Measurements from ENCODE around the gene IQCF2.
"Not testable (repeated sequence)": the region's sequence is repeated elsewhere in the genome, so short reads cannot be mapped to it uniquely, and the experiment has no call there.

IQCF2 gene

DNA sequence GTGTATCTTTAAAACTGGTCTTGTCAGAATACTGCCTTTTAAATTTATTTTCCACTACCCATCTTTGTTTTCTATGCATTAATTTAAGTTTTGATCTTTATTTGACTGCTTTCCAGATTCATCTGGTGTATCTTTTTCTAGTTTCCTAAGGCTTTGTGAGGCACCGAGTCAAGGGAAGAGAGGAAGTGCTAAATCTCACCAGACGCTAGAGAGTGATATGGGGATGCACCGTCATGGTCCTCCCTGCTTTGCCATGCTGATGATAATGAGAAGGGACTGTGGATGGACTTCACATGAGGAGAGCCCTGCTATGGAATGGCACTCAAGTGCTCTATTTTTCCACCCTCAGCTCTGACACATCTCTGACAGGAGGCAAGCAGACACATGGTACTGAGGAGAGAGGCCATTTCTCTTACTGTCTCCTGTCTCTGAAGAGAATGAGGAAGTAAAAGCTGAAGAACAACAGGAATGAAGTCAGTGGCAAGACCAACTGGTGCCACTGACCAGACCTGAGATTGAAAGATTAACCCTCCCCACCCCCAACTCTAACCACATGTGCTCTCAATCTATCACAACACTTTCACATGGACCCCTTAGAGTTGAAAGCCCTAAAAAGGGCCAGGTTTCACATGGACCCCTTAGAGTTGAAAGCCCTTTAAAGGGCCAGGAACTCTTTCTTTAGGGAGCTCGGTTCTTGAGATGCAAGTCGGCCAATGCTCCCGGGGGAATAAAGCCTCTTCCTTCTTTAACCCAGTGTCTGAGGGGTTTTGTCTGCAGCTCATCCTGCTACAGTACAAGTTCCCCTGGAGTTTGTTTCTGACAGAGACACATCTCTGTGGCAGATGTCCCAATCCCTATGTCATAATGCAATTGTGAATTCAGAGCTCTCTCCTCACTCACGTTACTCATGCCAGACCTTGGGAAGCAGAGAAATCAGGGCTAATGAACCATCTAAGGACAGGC, at the start of gene IQCF2:
TSS of gene IQCF2 (plus strand) at position 913 of the 963 bp plus-strand sequence. CDS start 52 bp downstream, outside the sequence.
- DNase-seq (ENCODE audit: low read depth in 2 of 2, low spot score in 1 of 2), result no peak

DNA sequence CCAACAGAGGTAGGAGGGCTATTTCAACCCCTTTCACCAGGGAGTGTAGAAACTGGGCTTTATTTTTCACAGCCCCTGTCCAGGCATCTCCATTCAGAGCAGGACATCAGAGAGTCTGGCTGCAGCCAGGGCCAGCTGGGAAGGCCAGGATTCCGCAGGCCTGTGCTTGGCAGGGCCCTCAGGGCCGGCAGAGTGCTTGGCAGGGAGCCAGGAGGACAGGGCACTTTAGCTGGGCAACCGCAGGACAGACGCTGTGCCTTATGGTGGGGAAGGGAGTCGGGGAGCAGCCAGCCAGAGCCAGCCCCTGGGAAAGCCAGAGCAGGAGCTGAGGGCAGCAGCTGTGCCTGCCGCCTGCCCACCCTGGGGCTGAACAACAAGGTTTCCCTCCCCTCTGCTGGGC, 47.9 kb upstream of the IQCF2 start:
- DNase-seq (ENCODE audit: low read depth in 2 of 2, low spot score in 1 of 2), result no peak

GRCh38 chr3:51814034-51814433, 47.4 kb upstream of the IQCF2 start:
- DNase-seq (ENCODE audit: low read depth in 2 of 2, low spot score in 1 of 2), result no peak

- no peak for DNase-seq (ENCODE audit: low read depth in 2 of 2, low spot score in 1 of 2)
These were observed 45.8 kb upstream of the IQCF2 start for GRCh38 chr3:51815614-51816013.

- DNase-seq (ENCODE audit: low read depth in 2 of 2, low spot score in 1 of 2), result no peak
These were observed 44.7 kb upstream of the IQCF2 start for GRCh38 chr3:51816723-51817122.

DNA sequence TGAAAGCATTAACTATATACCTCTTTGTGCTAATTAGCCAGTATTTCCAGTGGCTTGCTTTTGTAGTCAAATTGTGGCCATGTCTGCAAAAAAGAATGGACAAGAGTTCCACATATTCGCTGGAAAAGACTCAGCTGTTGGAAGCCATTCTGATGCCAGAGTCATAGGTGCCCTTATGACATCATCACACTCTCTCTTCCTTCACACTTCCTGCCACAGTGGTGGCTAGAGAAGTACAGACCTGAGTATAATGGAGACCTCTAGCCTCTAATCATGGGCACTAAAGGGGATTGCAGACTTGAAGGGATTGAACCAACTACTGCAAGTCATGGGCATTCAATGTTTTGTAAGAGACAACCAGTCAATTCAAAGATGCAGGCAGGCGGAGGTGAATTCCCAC, 44.0 kb upstream of the IQCF2 start:
- DNase-seq (ENCODE audit: low read depth in 2 of 2, low spot score in 1 of 2), result no peak

DNA sequence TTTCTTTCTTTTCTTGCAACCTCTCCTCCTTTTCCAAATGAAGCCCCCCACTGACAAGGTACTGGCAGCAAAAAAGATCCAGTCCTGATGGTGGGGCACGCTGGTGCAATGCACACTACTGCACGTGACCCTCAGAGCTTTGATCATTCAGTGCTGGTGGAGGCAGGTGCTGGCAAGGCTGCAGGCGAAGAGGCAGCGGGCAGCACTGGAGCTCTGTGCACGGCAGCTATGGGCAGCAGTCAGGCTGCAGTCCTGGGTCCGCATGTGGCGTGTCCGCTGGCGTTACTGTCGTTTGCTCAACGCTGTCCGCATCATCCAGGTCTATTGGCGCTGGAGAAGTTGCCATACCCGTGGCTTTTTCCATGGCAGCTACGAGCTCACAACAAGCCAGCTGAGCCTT, 42.3 kb upstream of the IQCF2 start:
- no peak for DNase-seq (ENCODE audit: low read depth in 2 of 2, low spot score in 1 of 2)

DNA sequence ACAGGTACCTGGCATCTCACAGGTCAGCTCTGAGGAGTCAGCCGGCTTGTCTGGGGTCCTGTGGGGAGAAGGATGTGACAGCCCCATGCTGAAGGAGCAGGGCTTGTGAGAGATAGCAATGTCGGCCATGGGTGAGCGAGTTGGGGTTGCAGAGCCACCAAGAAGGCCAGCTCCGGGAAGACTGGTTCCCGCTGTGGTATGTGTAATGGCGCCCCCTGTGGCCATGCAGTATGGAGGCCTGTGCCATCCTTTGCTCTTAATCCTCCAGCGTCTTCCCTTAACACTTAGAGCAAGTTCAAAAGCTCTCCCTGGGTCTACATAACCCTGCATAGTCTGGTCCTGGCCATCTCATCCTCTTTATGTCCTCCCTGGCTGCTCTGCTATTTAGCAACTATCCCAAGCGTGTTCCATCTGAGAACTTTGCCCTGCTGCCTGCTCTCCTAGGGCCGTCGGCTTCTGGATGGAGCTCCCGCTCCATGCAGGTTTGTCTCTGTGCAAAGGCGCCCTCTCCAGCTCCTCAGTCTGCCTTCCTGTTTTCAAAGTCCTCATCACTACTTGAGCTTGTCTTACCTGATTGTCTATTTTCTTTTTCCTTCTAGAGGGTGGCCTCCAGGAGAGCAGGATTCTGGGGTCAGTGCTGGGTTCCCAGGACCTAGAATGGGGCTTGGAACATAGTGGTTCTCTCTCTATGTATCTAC, 41.6 kb upstream of the IQCF2 start:
- DNase-seq (ENCODE audit: low read depth in 2 of 2, low spot score in 1 of 2), result no peak

- no peak for DNase-seq (ENCODE audit: low read depth in 2 of 2, low spot score in 1 of 2)
These were observed 33.1 kb upstream of the IQCF2 start for GRCh38 chr3:51828297-51828696.

GRCh38 chr3:51830345-51830744, 31.1 kb upstream of the IQCF2 start:
- no peak for DNase-seq (ENCODE audit: low read depth in 2 of 2, low spot score in 1 of 2)

DNA sequence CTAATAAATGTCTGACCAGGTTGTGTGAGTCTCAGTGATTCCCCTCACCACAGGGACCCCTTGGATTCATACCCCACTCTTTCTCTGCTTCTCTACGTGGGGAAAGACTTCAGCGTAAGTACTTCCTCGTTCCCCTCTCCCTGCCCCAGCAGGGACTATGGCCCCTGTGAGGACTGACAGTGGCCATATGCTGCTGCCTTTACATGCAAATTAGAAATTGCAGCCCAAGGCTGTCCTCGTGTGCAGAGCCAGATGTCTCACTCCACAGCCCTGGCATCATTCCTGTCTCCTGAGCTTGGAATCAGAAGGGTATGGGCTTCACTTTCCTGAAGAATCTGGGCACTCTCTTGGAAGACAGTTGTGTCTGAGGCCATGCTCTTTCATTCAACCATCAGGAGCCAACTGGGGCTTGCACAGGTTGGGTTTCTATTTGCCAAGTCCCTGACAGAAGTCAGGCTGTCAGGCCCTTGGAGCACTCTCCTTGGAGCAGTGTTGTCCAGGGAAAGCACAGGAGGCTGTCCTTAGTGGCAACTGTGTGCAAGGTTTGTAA, 30.5 kb upstream of the IQCF2 start:
- DNase-seq (ENCODE audit: low read depth in 2 of 2, low spot score in 1 of 2), result no peak

DNA sequence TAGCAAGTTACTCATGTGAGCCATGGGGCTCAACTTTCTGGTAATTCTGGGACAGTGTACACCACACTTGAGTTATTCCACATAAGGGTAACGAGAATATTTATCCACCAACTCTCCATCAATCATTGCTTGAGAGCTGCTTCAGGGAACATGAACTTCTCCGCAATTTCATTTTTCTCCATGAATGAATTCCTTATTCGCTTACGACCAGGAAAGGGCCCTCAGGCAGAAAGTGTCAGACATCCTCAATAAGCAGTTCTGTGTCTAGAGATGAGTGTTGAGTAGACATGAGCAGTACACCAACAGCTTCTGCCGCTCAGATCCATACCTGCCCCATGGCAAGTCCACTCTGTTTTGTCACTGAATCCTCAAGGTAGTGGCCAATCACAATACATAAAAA, 24.8 kb upstream of the IQCF2 start:
- no peak for DNase-seq (ENCODE audit: low read depth in 2 of 2, low spot score in 1 of 2)

- no peak for DNase-seq (ENCODE audit: low read depth in 2 of 2, low spot score in 1 of 2)
These were observed 16.3 kb upstream of the IQCF2 start for GRCh38 chr3:51845129-51845528.

DNA sequence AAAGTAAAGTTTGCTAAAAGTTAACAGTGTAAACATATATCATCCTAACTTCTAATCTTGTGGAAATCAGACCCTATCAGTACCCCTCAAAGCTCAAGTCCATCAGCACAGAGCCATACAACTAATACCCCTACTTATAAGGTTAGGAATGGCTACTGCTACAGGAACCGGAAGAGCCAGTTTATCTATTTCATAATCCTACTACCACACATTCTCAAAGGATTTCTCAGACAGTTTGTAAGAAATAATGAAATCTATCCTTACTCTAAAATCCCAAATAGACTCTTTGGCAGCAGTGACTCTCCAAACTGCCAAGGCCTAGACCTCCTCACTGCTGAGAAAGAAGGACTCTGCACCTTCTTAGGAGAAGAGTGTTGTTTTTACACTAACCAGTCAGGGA, 6.0 kb upstream of the IQCF2 start:
- not testable (repeated sequence) for DNase-seq (ENCODE audit: low read depth in 2 of 2, low spot score in 1 of 2)

DNA sequence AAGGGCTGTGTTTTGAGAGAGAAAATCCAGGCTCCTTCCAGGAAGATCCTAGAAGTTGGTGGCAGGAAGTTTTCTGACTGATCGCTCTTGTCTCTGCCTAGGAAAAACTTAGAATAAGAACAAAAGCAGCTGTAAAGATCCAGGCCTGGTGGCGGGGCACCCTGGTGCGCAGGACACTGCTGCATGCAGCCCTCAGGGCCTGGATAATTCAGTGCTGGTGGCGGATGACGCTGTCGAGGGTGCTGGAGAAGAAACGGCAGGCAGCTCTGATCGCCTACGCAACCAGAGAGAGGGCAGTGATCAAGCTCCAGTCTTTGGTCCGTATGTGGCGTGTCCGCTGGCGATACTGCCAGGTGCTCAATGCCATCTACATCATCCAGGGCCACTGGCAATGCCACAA, 1.5 kb downstream of the IQCF2 start:
- no peak for DNase-seq (ENCODE audit: low read depth in 2 of 2, low spot score in 1 of 2)

GRCh38 chr3:51868896-51869295, 7.5 kb downstream of the IQCF2 start:
- not testable (repeated sequence) for DNase-seq (ENCODE audit: low read depth in 2 of 2, low spot score in 1 of 2)

GRCh38 chr3:51869304-51869703, 7.9 kb downstream of the IQCF2 start:
- DNase-seq (ENCODE audit: low read depth in 2 of 2, low spot score in 1 of 2), result no peak

- no peak for DNase-seq (ENCODE audit: low read depth in 2 of 2, low spot score in 1 of 2)
These were observed 11.9 kb downstream of the IQCF2 start for GRCh38 chr3:51873253-51873766.

DNA sequence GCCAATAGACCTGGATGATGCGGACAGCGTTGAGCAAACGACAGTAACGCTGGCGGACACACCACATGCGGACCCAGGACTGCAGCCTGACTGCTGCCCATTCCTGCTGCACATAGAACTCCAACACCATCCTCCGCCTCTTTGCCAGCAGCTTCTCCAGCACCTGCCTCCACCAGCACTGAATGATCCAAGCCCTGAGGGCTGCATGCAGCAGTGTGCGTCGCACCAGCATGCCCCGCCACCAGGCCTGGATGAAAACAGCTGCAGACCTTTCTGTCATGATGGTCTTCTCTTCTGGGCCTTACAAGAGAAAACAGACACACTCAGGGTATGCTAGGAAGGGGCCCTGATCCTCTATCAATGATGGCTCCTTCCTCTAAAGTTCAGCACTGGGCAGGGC, 12.5 kb downstream of the IQCF2 start:
- no peak for DNase-seq (ENCODE audit: low read depth in 2 of 2, low spot score in 1 of 2)

- DNase-seq (ENCODE audit: low read depth in 2 of 2, low spot score in 1 of 2), result no peak
These were observed 13.0 kb downstream of the IQCF2 start for GRCh38 chr3:51874411-51874810.

DNA sequence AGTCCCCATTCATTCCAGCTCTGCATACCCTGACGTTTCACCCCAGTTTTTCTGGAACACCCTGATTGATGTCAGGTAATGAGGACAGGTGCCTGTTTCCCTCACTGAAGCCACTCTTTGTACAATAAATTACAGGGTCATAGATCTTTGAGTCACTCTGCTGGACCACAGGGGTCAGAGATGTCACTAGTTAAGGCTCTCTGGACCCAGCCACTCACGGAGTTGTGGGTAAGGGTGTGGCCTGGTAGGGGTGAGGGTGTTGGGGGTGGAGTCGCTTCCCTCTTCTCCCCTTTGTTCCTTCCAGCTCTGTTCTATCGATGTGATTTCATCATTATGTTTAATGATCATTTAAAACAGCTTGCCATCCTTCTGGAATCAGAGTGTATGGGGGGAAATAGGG, 13.5 kb downstream of the IQCF2 start:
- no peak for DNase-seq (ENCODE audit: low read depth in 2 of 2, low spot score in 1 of 2)

GRCh38 chr3:51875501-51875900, 14.1 kb downstream of the IQCF2 start, which contains the start of gene IQCF5:
IQCF5 (minus strand) TSS chr3:51875601; CDS start chr3:51875531, 70 bp downstream.
- DNase-seq (ENCODE audit: low read depth in 2 of 2, low spot score in 1 of 2), result no peak
